LoVo (cell line): Measurements from ENCODE around the gene VEGFA.

ENCODE experiments used
- DNase-seq: peaks from one replicate; pipeline ENCODE4 v3.0.0-alpha.2; 2016; ENCODE audit warnings: low spot score

The VEGFA gene

DNA sequence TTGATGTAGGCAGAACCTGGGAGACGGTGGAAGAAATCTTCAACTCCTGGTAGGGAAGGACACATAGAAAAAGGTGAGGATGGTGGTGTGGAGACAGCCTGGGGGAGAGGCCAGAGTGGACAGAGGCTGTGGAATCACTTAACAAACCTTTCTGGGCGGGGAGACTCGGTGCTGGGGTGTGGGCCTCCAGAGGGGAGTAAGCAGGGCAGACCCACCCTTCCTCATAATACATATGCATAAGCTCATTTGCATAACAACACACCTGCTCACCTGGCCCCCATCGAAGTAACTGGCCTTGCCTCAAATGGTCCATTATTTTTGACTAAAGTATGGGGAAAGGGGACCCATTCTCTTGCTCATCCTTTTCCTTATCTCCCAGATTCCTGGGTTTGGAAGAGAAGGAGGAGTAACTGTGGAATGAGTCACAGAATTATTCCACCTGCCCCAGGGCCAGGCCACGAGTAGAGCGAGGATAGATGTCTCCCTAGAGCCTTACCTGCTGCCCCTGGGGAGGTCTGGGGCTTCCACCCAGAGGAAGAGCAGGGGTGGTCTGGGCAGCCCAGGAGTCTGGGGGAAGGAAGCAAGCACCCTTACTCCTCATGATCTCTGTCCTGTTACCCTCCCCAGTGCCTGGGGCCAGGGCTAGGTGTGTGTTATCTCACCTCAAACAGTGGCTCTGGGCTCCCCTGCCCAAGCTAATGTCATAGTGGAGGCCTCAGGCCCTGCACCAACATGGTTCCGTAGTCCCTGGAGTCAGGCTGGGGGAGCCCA, 10.7 kb upstream of the VEGFA start:
- no peak for DNase-seq

DNA sequence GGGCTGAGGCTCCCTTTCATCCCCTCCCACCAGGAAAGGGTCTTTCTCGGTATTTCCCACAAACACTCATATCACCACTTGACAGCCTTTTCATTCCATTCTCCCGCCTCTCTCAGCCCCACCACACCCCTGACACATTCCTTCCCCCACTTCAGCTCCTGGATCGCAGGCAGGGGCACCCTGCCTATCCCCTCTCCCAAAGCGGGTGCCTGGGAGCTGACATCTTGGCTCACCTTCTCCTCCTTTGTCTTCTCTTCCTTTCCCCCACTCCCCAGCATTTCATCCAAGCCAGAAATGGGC, 10.2 kb upstream of the VEGFA start:
- DNase-seq = no peak

DNA sequence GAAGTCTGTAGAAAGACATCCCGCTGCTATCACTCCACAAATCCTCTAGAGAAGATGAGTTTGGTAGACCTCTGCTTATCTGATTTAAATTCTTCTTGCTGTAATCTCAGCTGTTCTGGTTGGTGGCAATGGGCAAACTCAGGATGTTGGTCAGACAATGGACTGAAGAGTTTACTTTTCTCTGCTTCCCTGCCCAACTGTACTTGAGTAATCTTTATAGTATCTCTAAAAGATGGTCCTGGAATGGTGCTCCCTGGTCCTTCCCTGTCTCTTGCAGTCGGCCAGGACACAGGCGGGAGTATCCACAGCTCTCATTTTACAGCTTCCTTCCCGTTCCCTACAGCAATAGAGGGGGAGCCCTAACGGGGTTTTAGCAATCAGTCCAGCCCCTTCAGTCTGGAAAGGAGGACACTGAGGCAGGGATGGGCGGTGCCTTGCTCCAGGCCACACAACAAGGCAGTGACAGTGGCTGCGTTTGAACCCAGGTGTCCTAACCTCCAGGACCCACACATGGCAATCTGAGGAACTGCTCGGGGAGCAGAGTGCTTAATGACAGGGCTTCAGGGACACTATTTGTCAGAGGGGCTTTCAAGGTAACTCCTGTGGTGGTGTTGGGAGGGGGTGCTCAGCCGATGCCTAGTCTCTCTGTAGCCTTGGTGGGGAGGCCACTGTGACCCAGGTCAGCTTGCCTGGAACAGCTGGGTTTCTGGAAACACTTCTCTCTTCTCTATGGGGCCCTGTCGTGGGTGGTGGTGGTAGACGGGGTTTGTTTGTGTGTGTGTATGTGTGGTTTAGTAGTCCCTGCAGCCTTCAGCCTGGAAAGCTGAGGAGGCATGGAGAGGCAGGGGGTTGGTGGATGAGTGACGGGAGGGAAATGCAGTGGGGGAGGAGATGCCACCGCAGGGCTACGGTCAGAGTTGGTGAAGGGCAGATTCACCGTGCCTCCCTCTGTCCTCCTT, 9.5 kb upstream of the VEGFA start:
- DNase-seq = no peak

DNA sequence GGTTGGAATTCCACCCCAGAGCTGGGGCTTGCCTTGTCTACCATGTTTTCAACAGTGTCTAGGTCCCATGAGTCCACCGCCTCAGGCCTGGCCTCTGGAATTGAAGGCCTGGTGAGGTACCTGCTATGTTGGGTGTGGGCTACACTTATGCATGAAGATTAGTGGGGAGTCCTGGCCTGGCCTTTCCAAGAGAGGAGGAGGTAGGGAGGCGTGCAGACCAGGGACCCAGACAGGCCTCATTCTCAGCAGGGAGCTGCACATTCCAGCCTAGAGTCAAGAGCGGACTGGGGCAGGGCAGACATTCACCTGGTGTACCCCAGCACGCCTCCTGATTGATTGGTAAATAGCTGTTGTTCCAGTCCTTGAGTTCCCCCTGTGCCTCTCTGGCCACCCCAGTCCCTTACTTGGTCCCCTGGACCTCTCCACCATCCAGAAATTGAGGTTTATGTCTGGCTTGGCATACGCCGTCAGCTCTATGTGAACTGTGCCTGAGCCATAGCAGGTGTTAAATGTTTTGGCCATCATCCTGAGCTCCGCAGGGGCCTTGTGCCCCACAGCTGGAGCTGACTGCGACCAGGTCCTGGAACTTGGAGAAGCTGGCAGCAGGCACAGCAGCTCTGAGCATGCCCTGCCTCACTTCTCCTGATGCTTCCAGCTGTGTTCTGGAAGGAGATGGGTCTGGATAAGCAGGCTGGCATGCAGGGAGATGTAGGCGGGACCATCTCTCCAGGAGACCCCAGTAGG, 8.2 kb upstream of the VEGFA start:
- DNase-seq = no peak

DNA sequence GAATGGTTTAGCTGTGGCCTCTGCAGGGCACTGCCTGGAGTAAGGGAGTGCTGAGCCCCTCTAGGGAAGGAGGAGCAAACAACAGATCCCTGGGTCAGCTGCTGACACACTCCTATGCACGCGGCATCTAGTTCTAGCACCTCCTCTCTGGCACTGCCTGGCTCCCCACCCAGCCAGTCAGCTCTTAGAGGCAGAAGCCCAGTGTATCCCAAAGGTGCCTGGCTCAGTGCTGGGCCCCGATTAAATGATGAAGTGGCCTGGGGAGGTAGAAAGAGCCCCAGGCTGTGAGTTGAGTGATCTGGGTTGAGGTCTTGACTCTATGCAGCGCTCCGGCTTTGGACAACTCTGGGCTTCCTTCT, 7.6 kb upstream of the VEGFA start:
- DNase-seq = no peak

DNA sequence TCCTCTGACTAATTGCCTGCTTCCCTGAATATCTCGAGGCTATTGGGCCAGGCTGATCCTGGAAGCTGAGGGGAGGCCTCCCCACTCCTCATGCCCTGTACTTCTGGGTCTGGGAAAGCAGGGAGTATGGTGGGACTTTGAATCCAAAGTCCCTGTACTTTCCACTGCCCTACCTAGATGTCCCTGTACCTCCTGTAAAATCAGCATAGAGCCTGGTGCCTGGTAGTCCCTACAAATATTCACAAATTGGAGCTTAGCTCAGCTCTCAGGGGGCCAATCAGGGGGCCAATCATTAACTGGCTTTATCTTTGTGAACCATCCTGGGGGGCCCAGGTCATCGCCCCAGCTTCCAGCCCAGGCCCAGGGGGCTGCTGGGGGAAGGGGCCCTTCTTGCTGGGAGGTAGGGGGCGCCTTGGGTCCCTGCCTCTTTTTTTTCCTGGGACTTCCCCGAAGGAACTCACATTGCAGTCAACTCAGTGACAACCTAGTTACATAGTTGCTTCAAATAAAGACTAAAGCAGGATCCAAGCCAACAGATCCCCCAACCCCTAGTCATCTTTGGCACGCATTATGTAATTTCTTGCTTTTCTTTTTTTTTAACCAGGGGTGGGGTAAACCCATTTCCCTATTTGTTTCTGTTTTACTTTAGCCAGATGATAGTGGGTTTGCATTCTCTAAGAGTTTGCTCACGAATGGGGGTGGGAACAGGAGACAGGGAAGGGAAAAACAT, 6.9 kb upstream of the VEGFA start:
- no peak for DNase-seq

DNA sequence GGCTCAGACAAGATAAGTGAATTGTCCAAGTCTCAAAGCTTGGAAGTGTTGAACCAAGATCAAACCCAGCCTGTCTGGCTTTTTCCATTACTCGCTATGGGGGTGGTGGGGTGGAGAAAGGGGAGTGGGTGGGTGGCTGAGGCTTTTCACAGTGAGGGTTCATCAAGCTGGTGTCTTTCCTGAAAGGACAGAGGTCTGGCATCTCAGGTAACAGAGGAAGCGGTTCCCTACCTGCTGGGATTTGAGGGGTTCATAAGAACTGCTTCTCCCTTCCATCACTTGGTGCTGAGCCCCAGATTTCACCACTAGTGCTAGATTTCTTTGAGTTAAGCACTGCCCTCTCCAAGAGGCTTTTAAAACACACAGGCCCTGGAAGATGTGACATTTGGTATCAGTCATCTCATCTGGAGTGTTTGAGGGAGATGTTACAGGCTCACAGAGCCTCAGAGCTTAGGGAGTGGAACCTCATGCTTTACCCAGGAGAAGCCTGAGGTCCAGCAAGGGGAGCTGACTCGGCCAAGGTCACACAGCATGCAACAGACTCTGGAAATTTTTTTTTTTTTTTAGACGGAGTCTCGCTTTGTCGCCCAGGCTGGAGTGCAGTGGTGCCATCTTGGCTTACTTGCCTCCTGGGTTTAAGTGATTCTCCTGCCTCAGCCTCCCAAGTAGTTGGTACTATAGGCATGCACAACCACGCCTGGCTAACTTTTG, 6.0 kb upstream of the VEGFA start:
- no peak for DNase-seq

DNA sequence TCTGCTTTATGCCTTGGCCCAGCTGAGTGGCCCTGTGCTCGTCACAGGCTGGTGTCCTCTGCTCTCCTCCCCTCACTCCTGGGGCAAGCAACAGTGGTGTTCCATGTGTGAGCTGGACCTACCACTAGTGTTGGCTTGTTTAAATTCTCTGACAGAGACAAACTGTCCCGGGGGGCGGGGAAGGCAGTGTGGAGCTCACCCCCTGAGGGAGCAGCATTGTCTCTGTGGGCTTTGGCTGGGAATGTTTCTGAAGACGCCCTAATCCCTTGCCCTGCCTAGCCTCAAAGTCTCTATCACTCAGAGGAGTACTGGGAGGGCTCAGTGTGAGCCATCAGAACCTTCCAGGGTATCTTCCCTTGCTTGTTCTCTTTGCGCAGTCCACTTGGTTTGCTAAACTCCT, 5.2 kb upstream of the VEGFA start:
- no peak for DNase-seq

DNA sequence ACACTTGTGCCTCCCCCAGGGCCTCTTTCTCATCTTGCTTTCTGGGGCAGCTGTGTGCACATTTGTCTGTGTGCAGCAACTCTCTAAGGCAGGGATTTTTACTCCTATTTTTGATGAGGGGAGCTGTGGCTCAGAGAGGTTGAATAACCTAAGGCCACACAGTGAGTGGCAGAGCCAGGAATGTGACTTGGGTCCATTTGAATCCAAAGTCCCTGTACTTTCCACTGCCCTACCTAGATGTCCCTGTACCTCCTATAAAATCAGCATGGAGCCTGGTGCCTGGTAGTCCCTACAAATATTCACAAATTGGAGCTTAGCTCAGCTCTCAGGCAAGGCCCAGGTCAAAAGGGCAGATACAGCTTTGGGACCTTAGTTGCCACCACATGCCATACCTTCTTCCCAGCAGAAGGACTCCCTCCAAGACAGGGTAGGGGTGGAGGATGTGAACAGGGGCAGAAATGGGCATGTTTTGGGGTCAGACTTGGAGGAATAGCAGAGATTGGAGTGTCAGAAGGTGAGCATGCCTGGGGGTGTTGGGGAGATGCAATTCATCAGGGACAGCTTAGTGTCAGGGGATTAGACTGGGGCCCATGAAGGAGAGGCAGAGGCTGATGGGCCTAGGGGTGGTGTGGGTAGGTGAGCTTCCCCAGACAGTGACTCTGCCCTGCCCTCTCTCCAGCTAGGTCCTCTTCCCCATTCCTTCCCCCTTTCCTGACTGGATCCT, 4.1 kb upstream of the VEGFA start:
- no peak for DNase-seq

DNA sequence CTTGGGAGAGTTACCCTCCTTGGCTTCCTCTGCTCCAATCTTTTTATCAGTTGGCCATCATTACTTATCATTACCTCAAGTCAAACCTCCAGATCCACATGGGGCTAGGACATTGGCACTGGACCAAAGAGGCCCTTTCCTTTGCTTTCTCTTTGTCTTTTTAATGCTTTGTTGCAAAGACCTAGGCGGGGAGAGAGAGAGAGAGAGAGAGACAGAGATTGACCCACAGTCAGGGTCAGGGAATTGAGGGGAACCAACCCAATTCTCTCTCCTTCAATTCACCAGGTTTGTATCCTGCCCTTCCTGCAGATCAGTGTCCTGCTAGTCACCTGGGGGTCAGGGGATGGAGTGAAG, 3.5 kb upstream of the VEGFA start:
- no peak for DNase-seq

DNA sequence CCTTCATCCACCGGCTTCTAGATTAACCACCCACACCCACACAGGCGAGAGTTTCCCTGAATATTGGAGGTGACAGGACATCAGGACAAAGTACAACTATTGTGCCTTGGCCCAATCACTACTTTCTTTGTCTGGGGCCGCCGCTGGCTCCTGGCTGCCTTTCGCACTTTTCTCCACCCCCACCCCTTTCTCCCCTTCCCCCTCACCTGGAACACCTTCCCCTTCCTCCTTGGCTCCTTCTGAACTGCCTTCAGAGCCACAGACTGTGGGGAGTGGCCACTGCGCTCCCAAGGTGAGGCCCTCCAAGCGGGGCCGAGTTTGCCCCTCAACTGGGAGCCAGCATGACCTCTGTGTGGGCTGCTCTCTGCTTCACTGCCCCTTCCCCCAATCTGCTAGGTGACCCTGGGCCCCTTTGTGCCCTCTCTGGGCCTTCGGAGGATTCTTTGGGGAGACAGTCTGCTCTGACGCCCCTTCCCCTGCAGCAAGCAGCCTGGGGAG, 3.0 kb upstream of the VEGFA start:
- DNase-seq = no peak

DNA sequence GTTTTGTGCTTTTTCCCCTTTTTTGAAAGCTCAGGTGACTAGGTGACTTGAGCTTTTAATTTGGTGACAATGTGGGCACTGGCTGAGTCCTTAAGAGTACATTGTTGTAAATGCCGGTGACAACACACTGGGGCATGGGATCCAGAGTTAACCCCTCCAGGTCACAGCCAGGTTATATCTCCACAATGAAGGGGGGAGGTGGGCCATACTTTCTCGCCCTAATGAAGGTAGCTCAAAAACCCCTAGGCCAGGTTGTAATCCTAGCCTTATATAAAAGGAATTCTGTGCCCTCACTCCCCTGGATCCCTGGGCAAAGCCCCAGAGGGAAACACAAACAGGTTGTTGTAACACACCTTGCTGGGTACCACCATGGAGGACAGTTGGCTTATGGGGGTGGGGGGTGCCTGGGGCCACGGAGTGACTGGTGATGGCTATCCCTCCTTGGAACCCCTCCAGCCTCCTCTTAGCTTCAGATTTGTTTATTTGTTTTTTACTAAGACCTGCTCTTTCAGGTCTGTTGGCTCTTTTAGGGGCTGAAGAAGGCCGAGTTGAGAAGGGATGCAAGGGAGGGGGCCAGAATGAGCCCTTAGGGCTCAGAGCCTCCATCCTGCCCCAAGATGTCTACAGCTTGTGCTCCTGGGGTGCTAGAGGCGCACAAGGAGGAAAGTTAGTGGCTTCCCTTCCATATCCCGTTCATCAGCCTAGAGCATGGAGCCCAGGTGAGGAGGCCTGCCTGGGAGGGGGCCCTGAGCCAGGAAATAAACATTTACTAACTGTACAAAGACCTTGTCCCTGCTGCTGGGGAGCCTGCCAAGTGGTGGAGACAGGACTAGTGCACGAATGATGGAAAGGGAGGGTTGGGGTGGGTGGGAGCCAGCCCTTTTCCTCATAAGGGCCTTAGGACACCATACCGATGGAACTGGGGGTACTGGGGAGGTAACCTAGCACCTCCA, 2.2 kb upstream of the VEGFA start:
- DNase-seq = no peak

DNA sequence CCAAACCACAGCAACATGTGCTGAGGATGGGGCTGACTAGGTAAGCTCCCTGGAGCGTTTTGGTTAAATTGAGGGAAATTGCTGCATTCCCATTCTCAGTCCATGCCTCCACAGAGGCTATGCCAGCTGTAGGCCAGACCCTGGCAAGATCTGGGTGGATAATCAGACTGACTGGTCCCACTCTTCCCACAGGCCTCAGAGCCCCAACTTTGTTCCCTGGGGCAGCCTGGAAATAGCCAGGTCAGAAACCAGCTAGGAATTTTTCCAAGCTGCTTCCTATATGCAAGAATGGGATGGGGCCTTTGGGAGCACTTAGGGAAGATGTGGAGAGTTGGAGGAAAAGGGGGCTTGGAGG, 1.5 kb upstream of the VEGFA start:
- no peak for DNase-seq

DNA sequence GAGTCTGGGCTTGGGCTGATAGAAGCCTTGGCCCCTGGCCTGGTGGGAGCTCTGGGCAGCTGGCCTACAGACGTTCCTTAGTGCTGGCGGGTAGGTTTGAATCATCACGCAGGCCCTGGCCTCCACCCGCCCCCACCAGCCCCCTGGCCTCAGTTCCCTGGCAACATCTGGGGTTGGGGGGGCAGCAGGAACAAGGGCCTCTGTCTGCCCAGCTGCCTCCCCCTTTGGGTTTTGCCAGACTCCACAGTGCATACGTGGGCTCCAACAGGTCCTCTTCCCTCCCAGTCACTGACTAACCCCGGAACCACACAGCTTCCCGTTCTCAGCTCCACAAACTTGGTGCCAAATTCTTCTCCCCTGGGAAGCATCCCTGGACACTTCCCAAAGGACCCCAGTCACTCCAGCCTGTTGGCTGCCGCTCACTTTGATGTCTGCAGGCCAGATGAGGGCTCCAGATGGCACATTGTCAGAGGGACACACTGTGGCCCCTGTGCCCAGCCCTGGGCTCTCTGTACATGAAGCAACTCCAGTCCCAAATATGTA, 957 bp upstream of the VEGFA start:
- no peak for DNase-seq

DNA sequence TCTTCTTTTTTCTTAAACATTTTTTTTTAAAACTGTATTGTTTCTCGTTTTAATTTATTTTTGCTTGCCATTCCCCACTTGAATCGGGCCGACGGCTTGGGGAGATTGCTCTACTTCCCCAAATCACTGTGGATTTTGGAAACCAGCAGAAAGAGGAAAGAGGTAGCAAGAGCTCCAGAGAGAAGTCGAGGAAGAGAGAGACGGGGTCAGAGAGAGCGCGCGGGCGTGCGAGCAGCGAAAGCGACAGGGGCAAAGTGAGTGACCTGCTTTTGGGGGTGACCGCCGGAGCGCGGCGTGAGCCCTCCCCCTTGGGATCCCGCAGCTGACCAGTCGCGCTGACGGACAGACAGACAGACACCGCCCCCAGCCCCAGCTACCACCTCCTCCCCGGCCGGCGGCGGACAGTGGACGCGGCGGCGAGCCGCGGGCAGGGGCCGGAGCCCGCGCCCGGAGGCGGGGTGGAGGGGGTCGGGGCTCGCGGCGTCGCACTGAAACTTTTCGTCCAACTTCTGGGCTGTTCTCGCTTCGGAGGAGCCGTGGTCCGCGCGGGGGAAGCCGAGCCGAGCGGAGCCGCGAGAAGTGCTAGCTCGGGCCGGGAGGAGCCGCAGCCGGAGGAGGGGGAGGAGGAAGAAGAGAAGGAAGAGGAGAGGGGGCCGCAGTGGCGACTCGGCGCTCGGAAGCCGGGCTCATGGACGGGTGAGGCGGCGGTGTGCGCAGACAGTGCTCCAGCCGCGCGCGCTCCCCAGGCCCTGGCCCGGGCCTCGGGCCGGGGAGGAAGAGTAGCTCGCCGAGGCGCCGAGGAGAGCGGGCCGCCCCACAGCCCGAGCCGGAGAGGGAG, 580 bp downstream of the VEGFA start:
- peak; percentile 48 for DNase-seq

DNA sequence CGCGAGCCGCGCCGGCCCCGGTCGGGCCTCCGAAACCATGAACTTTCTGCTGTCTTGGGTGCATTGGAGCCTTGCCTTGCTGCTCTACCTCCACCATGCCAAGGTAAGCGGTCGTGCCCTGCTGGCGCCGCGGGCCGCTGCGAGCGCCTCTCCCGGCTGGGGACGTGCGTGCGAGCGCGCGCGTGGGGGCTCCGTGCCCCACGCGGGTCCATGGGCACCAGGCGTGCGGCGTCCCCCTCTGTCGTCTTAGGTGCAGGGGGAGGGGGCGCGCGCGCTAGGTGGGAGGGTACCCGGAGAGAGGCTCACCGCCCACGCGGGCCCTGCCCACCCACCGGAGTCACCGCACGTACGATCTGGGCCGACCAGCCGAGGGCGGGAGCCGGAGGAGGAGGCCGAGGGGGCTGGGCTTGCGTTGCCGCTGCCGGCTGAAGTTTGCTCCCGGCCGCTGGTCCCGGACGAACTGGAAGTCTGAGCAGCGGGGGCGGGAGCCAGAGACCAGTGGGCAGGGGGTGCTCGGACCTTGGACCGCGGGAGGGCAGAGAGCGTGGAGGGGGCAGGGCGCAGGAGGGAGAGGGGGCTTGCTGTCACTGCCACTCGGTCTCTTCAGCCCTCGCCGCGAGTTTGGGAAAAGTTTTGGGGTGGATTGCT, 1.3 kb downstream of the VEGFA start:
- peak; percentile 36 for DNase-seq

DNA sequence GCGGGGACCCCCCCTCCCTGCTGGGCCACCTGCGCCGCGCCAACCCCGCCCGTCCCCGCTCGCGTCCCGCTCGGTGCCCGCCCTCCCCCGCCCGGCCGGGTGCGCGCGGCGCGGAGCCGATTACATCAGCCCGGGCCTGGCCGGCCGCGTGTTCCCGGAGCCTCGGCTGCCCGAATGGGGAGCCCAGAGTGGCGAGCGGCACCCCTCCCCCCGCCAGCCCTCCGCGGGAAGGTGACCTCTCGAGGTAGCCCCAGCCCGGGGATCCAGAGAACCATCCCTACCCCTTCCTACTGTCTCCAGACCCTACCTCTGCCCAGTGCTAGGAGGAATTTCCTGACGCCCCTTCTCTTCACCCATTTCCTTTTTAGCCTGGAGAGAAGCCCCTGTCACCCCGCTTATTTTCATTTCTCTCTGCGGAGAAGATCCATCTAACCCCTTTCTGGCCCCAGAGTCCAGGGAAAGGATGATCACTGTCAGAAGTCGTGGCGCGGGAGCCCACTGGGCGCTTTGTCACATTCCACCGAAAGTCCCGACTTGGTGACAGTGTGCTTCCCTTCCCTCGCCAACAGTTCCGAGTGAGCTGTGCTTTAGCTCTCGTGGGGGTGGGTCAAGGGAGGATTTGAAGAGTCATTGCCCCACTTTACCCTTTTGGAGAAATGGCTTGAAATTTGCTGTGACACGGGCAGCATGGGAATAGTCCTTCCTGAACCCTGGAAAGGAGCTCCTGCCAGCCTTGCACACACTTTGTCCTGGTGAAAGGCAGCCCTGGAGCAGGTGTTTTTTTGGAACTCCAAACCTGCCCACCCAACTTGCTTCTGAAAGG, 2.1 kb downstream of the VEGFA start:
- DNase-seq = peak; percentile 66
